ENCODE results near the gene PROK1.

GRCh38 chr1:110425612-110426152 lies 25.3 kb upstream of the PROK1 start:
- no peak for TF ChIP-seq CTCF (IDR thresholded peaks at IDR 0.05)
- TF ChIP-seq POLR2A (IDR thresholded peaks at IDR 0.05): no peak

Data from ovary (tissue), 3 donors.